HG02970 (cell line): ENCODE results near the gene C1QTNF3.
"Not testable (repeated sequence)": the region's sequence is repeated elsewhere in the genome, so short reads cannot be mapped to it uniquely, and the experiment has no call there.

ENCODE experiments used
- ATAC-seq: cut with Tn5 transposase; IDR thresholded peaks from one replicate; pipeline ENCODE4 v1.9.1; 2021; ENCODE audit warnings: mild to moderate bottlenecking, moderate library complexity, moderate number of reproducible peaks; ENCODE audit not compliant: unreplicated experiment, low FRiP score

The C1QTNF3 gene

GRCh38 chr5:34053571-34054399, 10.8 kb upstream of the C1QTNF3 start:
- no peak for ATAC-seq

- ATAC-seq: no peak
Observed at GRCh38 chr5:34053133-34053532, 10.1 kb upstream of the C1QTNF3 start.

GRCh38 chr5:34051374-34051980, 8.5 kb upstream of the C1QTNF3 start:
- ATAC-seq: no peak

GRCh38 chr5:34047774-34048572, 5.0 kb upstream of the C1QTNF3 start:
- no peak for ATAC-seq

GRCh38 chr5:34047143-34047542, 4.1 kb upstream of the C1QTNF3 start:
- no peak for ATAC-seq

- no peak for ATAC-seq
Observed at GRCh38 chr5:34045996-34046395, 3.0 kb upstream of the C1QTNF3 start.

- no peak for ATAC-seq
Observed at GRCh38 chr5:34045023-34045422, 2.0 kb upstream of the C1QTNF3 start.

- ATAC-seq: no peak
Observed at GRCh38 chr5:34042321-34042720, 692 bp downstream of the C1QTNF3 start.

- no peak for ATAC-seq
Observed at GRCh38 chr5:34041247-34041972, 1.6 kb downstream of the C1QTNF3 start.

GRCh38 chr5:34040472-34040871, 2.5 kb downstream of the C1QTNF3 start:
- no peak for ATAC-seq

- ATAC-seq: no peak
Observed at GRCh38 chr5:34039398-34040157, 3.4 kb downstream of the C1QTNF3 start.

- no peak for ATAC-seq
Observed at GRCh38 chr5:34038838-34039237, 4.2 kb downstream of the C1QTNF3 start.

GRCh38 chr5:34038390-34038789, 4.6 kb downstream of the C1QTNF3 start:
- no peak for ATAC-seq

- ATAC-seq: no peak
Observed at GRCh38 chr5:34037726-34038125, 5.3 kb downstream of the C1QTNF3 start.

GRCh38 chr5:34035756-34036155, 7.3 kb downstream of the C1QTNF3 start:
- no peak for ATAC-seq

GRCh38 chr5:34034534-34035327, 8.3 kb downstream of the C1QTNF3 start:
- ATAC-seq: no peak

GRCh38 chr5:34031966-34032365, 11.0 kb downstream of the C1QTNF3 start:
- no peak for ATAC-seq

GRCh38 chr5:34031117-34031516, 11.9 kb downstream of the C1QTNF3 start:
- ATAC-seq: no peak

- not testable (repeated sequence) for ATAC-seq
Observed at GRCh38 chr5:34030585-34030984, 12.4 kb downstream of the C1QTNF3 start.
